Kidney (tissue), 14 donors: Measurements from ENCODE around the gene MITF. TPM values are rescaled to one million over a fixed set of nuclear protein-coding genes. Genes with fewer than 3 reads are reported as not detected.

Experiments
- DNase-seq, 5 donors: peaks; one replicate each; pipeline ENCODE4 v3.0.0-alpha.2; 2013 to 2020
- FAIRE-seq: peaks from 2 replicates; lab custom pipeline; 2012; peaks lifted over from hg19 to GRCh38; lab: Jason Lieb, UNC
- H3K27ac ChIP-seq, 2 donors: one replicate each; pipeline ENCODE4 v1.7.0; 2013; ENCODE audit warnings: low read depth in 2 of 2, low read length in 2 of 2, inconsistent platforms in 1 of 2
- H3K27me3 ChIP-seq: one replicate; pipeline ENCODE4 v1.7.1; 2013; ENCODE audit warnings: low read length, inconsistent platforms; ENCODE audit not compliant: control insufficient read depth, insufficient read depth
- H3K36me3 ChIP-seq, 3 donors: one replicate each; pipeline versions ENCODE4 v1.7.0 to v1.7.1; 2013; ENCODE audit warnings: low read length in 3 of 3, control low read depth in 1 of 3, inconsistent platforms in 1 of 3; ENCODE audit not compliant: insufficient read depth in 3 of 3, control insufficient read depth in 2 of 3
- H3K4me1 ChIP-seq, 3 donors: one replicate each; pipeline versions ENCODE4 v1.7.0 to v1.7.1; 2013; ENCODE audit warnings: low read length in 3 of 3, inconsistent platforms in 1 of 3, low read depth in 1 of 3; ENCODE audit not compliant: control insufficient read depth in 2 of 3, insufficient read depth in 2 of 3
- H3K4me3 ChIP-seq, 3 donors: one replicate each; pipeline versions ENCODE4 v1.7.0 to v1.8.1; 2013; ENCODE audit warnings: low read length in 3 of 3, control low read depth in 1 of 3, inconsistent platforms in 1 of 3
- H3K9ac ChIP-seq, 3 donors: one replicate each; pipeline versions ENCODE4 v1.7.0 to v1.7.1; 2013; ENCODE audit warnings: low read length in 3 of 3, control low read depth in 1 of 3, inconsistent platforms in 1 of 3
- H3K9me3 ChIP-seq, 3 donors: one replicate each; pipeline versions ENCODE4 v1.7.0 to v1.7.1; 2013; ENCODE audit warnings: low read length in 3 of 3, control low read depth in 1 of 3, inconsistent platforms in 1 of 3; ENCODE audit not compliant: control insufficient read depth in 2 of 3, insufficient read depth in 1 of 3
- intact Hi-C: fragments of 100-400 bp; cut with DNase I; formaldehyde crosslinking; loops from one replicate; pipeline ENCODE4 v1.11.1; 2022
- polyA plus RNA-seq: library from polyadenylated mRNA; stranded (reverse); fragments of 350-450 nt; fragmentation: Illumina TruSeq; extraction: RNeasy Lipid Tissue Mini Kit (QIAGEN cat#74804); gene quantifications from one replicate; pipeline ENCODE4 v1.2.3, GENCODE V29; 2014; ENCODE audit warnings: low read depth, low replicate concordance; ENCODE audit not compliant: insufficient read depth
- total RNA-seq: library from RNA; stranded (reverse); fragmentation: NEBNext Ultra II Directional; extraction: Animal tissue kit (Norgen Biotek cat#: 25700); gene quantifications from one replicate; pipeline ENCODE4 v1.2.1, GENCODE V29; 2021
- TF ChIP-seq, protein P1 (sequence below): IDR thresholded peaks from 3 replicates; pipeline ENCODE4 v1.5.1; 2012; ENCODE audit warnings: mild to moderate bottlenecking, moderate library complexity, borderline replicate concordance; ENCODE audit not compliant: insufficient read depth; ENCODE audit errors: extremely low read depth
- donor health status: control.
- donor health status: control.
- donor health status: control.
- donor health status: control.
- donor health status: control.
- donor health status: DM: yes; HTN: yes; CAD: no.
- donor health status: Normal renal cell carcinoma (clear cell type).

The MITF gene
- total and polyA plus RNA-seq, 2 donors from 2014 or later, result 14.1 to 52.6 TPM

- Histone ChIP-seq H3K27ac (no peak overlapping the region), H3K9me3 (no peaks in the 10 kb centered on the region), H3K36me3 (no peaks in the 10 kb centered on the region), H3K9ac (no peak overlapping the region), H3K27me3 (no peaks in the 10 kb centered on the region), H3K4me1 (no peaks in the 10 kb centered on the region), H3K4me3 (no peak overlapping the region)
- intact Hi-C loops, result no loop called here
- DNase-seq (no peak), FAIRE-seq (no peak)
- TF ChIP-seq, protein P1, sequence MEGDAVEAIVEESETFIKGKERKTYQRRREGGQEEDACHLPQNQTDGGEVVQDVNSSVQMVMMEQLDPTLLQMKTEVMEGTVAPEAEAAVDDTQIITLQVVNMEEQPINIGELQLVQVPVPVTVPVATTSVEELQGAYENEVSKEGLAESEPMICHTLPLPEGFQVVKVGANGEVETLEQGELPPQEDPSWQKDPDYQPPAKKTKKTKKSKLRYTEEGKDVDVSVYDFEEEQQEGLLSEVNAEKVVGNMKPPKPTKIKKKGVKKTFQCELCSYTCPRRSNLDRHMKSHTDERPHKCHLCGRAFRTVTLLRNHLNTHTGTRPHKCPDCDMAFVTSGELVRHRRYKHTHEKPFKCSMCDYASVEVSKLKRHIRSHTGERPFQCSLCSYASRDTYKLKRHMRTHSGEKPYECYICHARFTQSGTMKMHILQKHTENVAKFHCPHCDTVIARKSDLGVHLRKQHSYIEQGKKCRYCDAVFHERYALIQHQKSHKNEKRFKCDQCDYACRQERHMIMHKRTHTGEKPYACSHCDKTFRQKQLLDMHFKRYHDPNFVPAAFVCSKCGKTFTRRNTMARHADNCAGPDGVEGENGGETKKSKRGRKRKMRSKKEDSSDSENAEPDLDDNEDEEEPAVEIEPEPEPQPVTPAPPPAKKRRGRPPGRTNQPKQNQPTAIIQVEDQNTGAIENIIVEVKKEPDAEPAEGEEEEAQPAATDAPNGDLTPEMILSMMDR, result no peak
These were observed 28.9 kb upstream of the MITF start for GRCh38 chr3:69710153-69710977.

GRCh38 chr3:69712269-69712668 is 27.0 kb upstream of the MITF start:
- Histone ChIP-seq H3K27ac (no peak overlapping the region), H3K36me3 (no peaks in the 10 kb centered on the region), H3K4me1 (no peaks in the 10 kb centered on the region), H3K4me3 (no peak overlapping the region), H3K27me3 (no peaks in the 10 kb centered on the region), H3K9ac (no peak overlapping the region), H3K9me3 (no peaks in the 10 kb centered on the region)
- intact Hi-C loops, result no loop called here
- FAIRE-seq (no peak), DNase-seq (no peak)
- TF ChIP-seq, protein P1, result no peak

DNA sequence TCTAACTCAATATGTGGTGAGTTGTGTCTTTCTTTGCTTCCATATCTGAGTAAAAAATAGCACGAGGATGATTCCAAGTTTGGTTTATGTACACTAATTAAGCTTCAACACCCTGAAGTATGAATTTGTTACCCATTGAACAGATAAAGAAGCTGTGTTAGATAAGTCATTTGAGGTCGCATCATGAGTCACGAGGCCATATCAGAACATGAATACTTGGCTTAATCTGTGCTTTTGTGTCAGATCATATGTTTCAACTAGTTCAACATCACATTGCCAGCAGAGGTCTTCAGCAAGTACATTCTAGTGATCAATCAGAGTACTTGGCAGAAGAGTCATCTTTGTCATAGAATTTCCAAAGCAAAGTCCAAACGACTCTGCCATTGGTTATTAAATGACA is 26.3 kb upstream of the MITF start:
- no peak for FAIRE-seq
- TF ChIP-seq, protein P1, result no peak
- intact Hi-C loops, result no loop called here

More for the DNA sequence above, 26.3 kb upstream of the MITF start:
- DNase-seq, result no peak
- Histone ChIP-seq H3K9me3 (no peaks in the 10 kb centered on the region), H3K27me3 (no peaks in the 10 kb centered on the region), H3K9ac (no peak overlapping the region), H3K36me3 (no peaks in the 10 kb centered on the region), H3K4me3 (no peak overlapping the region), H3K27ac (no peak overlapping the region), H3K4me1 (no peaks in the 10 kb centered on the region)
